GM19238 (cell line): ENCODE results near the gene UVSSA.
"Not testable (repeated sequence)": the region's sequence is repeated elsewhere in the genome, so short reads cannot be mapped to it uniquely, and the experiment has no call there.

Experiments used
- DNase-seq: peaks from one replicate; pipeline ENCODE4 v3.0.0; 2011; ENCODE audit warnings: low spot score; ENCODE audit not compliant: insufficient read length

Gene UVSSA

DNA sequence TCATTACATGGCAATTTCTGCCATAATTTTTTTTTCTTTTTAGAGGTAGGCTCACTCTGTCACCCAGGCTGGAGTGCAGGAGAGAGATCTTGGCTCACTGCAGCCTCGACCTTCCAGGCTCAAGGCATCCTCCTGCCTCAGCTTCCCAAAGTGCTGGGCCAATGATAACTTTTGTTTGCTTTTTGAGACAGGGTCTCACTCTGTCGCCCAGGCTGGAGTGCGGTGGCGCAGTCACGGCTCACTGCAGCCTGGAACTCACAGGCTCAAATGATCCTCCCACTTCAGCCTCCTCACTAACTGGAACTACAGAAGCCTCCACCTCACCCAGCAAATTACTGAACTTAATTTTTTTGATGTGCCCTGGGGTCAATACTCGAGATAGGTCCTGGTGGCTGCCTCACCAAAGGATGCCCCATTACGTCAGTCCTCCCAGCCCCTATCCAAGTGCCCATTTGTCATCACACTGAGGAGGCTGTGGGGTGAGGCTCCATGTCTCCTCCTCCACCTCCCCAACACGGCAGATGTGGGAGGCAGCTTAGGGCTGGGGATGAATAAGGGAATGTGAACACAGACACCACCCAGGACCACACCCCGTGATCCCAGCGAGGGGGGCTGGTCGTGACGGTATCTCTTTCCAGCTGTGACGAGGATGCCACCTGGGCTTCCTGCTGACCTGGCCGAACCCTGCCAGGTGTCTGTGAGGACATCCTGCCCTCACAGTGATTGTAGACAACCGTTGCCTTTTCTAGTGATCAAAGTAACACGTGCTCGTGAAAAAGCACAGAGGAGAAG is 71.7 kb downstream of the UVSSA start:
- DNase-seq: no peak

DNA sequence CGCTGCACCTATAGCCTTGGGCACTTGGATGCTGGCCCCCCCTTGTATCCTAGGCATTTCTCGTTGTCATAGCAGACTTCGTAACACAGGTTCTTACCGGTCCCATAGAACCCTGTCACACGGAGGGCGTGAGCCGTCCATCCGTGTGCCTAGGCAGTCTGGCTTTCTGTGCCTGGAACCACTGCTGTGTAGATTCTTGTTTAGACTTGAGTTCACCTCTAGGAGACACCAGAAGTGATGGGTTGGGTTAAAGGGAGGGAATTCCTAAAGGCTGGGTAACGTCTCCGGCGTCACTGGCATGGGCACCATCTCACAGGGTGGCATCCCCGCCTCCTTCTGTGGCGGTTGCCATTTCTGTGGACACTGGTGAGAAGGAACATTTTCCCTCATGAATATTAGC is 72.7 kb downstream of the UVSSA start:
- no peak for DNase-seq

GRCh38 chr4:1421657-1422056 is 74.6 kb downstream of the UVSSA start:
- DNase-seq: no peak

DNA sequence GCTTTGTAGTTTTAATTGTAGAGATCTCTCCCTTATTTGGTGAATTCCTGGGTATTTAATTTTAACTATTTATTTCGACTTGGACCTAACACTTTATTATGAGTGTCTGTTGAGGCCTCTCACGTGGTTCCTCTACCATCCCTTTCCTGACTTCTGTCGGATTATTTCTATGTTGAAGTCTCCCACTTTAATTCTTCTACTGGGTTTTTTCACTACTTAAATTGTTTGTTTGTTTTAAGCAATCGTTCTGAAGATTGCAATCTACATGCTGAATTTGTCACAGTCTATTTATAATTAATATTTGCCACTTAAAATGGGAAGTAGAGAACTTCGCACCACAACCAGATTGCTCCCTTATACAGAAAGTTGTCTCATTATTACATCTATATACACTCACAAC is 80.0 kb downstream of the UVSSA start:
- no peak for DNase-seq

DNA sequence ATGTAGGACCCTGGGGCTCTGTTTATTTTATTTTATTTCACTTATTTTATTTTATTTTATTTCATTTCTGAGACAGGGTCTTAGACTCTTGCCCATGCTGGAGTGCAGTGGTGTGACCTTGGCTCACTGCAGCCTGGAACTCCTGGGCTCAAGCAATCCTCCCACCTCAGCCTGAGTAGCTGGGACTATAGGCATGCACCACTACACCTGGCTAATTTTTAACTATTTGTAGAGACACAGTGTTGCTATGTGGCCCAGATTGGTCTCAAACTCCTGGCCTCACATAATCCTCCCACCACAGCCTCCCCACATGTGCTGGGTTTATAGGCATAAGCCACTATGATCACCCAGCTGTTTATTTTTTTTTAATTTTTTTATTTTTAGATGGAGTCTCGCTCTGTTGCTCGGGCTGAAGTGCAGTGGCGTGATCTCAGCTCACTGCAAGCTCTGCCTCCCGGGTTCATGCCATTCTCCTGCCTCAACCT is 96.7 kb downstream of the UVSSA start:
- DNase-seq: not testable (repeated sequence)
